Left hindlimb (tissue), 1 donor: Measurements from ENCODE around the gene TTR.

Experiments used
- DNase-seq: peaks from one replicate; pipeline ENCODE4 v3.0.0-alpha.2; 2018

Gene TTR

GRCh38 chr18:31581498-31582197, 10.0 kb upstream of the TTR start:
- no peak for DNase-seq

- DNase-seq, result no peak
Observed at GRCh38 chr18:31583185-31583854, 8.4 kb upstream of the TTR start.

- no peak for DNase-seq
Observed at GRCh38 chr18:31585991-31586390, 5.7 kb upstream of the TTR start.

- no peak for DNase-seq
Observed at GRCh38 chr18:31586616-31587015, 5.1 kb upstream of the TTR start.

- DNase-seq, result no peak
Observed at GRCh38 chr18:31587529-31587928, 4.1 kb upstream of the TTR start.

- DNase-seq, result no peak
Observed at GRCh38 chr18:31590570-31590969, 1.1 kb upstream of the TTR start.

- no peak for DNase-seq
Observed at GRCh38 chr18:31591113-31591512, 564 bp upstream of the TTR start.

GRCh38 chr18:31592506-31593157, 955 bp downstream of the TTR start:
- no peak for DNase-seq

- DNase-seq, result no peak
Observed at GRCh38 chr18:31595121-31595771, 3.6 kb downstream of the TTR start.

GRCh38 chr18:31596081-31596872, 4.6 kb downstream of the TTR start:
- DNase-seq, result no peak

- no peak for DNase-seq
Observed at GRCh38 chr18:31598021-31598805, 6.5 kb downstream of the TTR start.

- no peak for DNase-seq
Observed at GRCh38 chr18:31603315-31603714, 11.6 kb downstream of the TTR start.

GRCh38 chr18:31606265-31606664, 14.6 kb downstream of the TTR start:
- no peak for DNase-seq

- no peak for DNase-seq
Observed at GRCh38 chr18:31607384-31607783, 15.7 kb downstream of the TTR start.

GRCh38 chr18:31609886-31610285, 18.2 kb downstream of the TTR start:
- DNase-seq, result no peak

GRCh38 chr18:31610286-31611205, 18.9 kb downstream of the TTR start:
- DNase-seq, result peak; percentile 33

- no peak for DNase-seq
Observed at GRCh38 chr18:31611511-31611910, 19.8 kb downstream of the TTR start.

GRCh38 chr18:31612124-31612523, 20.4 kb downstream of the TTR start:
- no peak for DNase-seq

- DNase-seq, result no peak
Observed at GRCh38 chr18:31614044-31614443, 22.4 kb downstream of the TTR start.

GRCh38 chr18:31616586-31616985, 24.9 kb downstream of the TTR start:
- no peak for DNase-seq
